GM06990 (cell line): ENCODE measurements around the gene WDR75.

ENCODE experiments used
- DNase-seq: peaks from one replicate; pipeline ENCODE4 v3.0.0-alpha.2; 2011; ENCODE audit not compliant: insufficient read length; ENCODE audit errors: extremely low read depth
- H3K27me3 ChIP-seq: replicated peaks from 2 replicates; pipeline ENCODE4 v1.6.0; 2011; ENCODE audit warnings: low read length; ENCODE audit not compliant: control insufficient read depth, insufficient read depth
- H3K36me3 ChIP-seq: 2 replicates; pipeline ENCODE4 v1.5.1; 2011; ENCODE audit warnings: low read length; ENCODE audit not compliant: control insufficient read depth, insufficient read depth
- H3K4me3 ChIP-seq: replicated peaks from 2 replicates; pipeline ENCODE4 v1.5.1; 2011; ENCODE audit warnings: low read depth, mild to moderate bottlenecking, control low read depth, low read length
- CTCF ChIP-seq: IDR thresholded peaks from 2 replicates; pipeline ENCODE4 v1.5.1; 2011; ENCODE audit warnings: low read length, control low read depth, mild to moderate bottlenecking, inconsistent platforms; ENCODE audit not compliant: insufficient read depth, poor library complexity, severe bottlenecking

Gene WDR75

GRCh38 chr2:189500456-189501160, 59.3 kb downstream of the WDR75 start:
- TF ChIP-seq CTCF: no peak
- H3K27me3 ChIP-seq: no peaks in the 10 kb centered on the region
- no peak for DNase-seq
- H3K4me3 ChIP-seq: no peak overlapping the region
- no peaks in the 10 kb centered on the region for H3K36me3 ChIP-seq

GRCh38 chr2:189501487-189501886, 60.2 kb downstream of the WDR75 start:
- H3K27me3 ChIP-seq: no peaks in the 10 kb centered on the region
- no peak for TF ChIP-seq CTCF
- no peak overlapping the region for H3K4me3 ChIP-seq
- no peaks in the 10 kb centered on the region for H3K36me3 ChIP-seq
- no peak for DNase-seq

DNA sequence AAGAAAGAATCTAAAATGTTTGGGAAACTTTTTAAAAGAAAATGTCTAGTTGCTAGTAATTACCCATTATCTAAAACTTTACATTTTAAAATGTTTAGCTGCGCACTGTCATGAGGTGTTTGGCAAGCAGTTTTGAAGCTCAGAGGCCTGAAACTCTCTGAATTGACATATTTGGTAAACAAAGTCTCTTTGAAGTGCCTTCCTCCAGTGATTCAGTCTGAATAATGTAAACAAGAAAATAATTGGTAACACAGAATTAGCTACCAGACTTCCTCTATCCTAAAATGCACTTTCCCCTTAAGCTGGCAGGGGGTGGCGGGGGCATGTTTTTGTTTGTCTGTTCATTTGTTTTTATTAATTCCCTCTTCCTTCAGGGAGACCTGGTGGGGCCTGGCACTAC, 61.4 kb downstream of the WDR75 start:
- H3K4me3 ChIP-seq: no peak overlapping the region
- no peak for TF ChIP-seq CTCF

GRCh38 chr2:189504238-189504637, 63.0 kb downstream of the WDR75 start:
- Histone ChIP-seq H3K27me3 (no peaks in the 10 kb centered on the region), H3K36me3 (no peaks in the 10 kb centered on the region), H3K4me3 (no peak overlapping the region)
- no peak for TF ChIP-seq CTCF
- DNase-seq: no peak

More for the DNA sequence above, 61.4 kb downstream of the WDR75 start:
- H3K36me3 ChIP-seq: no peaks in the 10 kb centered on the region
- no peak for DNase-seq
- no peaks in the 10 kb centered on the region for H3K27me3 ChIP-seq

DNA sequence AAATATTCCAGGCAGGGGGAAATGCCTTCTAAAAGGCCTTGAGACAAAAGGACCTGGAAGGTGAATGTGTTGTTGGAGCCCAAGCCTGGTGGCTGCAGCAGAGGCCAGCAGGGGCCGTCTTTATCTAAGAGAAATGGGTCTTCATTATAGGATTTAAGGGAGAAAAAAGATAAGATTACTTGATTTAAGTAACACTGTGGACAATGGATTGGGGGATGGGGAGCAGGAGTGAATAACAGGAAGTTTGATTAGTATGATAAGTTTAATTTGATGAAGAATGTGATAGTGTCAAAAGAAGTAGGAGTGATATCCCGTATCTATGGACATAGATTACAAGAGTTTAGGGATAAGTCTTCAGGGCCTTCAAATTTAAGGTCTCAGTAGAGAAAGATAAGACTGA, 64.2 kb downstream of the WDR75 start:
- DNase-seq: no peak
- no peak overlapping the region for H3K4me3 ChIP-seq
- H3K27me3 ChIP-seq: no peaks in the 10 kb centered on the region
- no peak for TF ChIP-seq CTCF
- H3K36me3 ChIP-seq: no peaks in the 10 kb centered on the region
